Activated naive CD8-positive, alpha-beta T cell treated with anti-CD3 and anti-CD28 coated beads, Interleukin-2, amount 50 U/mL, for 16 hours (primary cell): ENCODE results near the gene NBDY.
"Not testable (repeated sequence)": the region's sequence is repeated elsewhere in the genome, so short reads cannot be mapped to it uniquely, and the experiment has no call there.

ENCODE experiments used
- DNase-seq: peaks from one replicate; pipeline ENCODE4 v3.0.0-alpha.2; 2020; ENCODE audit warnings: low read depth, low spot score

The NBDY gene, protein sequence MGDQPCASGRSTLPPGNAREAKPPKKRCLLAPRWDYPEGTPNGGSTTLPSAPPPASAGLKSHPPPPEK

GRCh38 chrX:56729152-56729850 is at the start of gene NBDY:
Gene NBDY (plus strand): TSS chrX:56729243. CDS start chrX:56729354, 111 bp downstream.
- no peak for DNase-seq

DNA sequence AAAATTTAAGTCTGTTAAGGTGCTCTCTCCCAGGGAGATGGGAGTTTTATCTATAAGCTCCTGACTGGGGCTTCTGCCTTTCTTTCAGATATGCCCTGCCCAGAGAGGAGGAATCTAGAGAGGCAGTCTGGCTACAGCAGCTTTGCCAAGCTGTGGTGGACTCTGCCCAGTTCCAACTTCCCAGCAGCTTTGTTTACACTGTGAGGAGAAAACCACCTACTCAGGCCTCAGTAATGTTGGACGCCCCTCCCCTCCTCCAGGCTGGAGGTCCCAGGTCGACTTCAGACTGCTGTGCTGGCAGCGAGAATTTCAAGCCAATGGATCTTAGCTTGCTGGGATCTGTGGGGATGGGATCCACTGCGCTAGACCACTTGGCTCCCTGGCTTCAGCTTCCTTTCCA is 24.5 kb upstream of the NBDY start:
- DNase-seq = not testable (repeated sequence)

- no peak for DNase-seq
Measured at GRCh38 chrX:56726605-56727004, 2.4 kb upstream of the NBDY start.

- no peak for DNase-seq
Measured at GRCh38 chrX:56727531-56727930, 1.5 kb upstream of the NBDY start.

DNA sequence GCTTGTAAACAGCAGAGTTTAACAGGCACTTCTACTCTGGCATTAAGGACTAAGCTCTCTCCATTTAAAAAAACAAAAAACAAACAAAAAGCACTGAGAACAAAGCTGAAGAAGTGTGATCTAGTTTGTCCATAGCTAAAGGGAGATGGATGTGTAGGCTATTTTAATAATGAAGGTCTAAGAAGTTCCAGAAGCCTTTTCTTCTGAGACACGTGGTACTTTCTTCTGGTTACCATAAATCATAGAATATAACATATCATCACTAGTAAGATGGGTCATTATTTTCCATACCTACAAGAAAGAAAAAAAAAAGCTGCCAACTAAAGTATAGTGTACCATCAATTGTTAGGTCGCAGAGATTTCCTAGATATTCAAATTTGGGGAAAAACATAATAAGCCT is 722 bp upstream of the NBDY start:
- DNase-seq = no peak

DNA sequence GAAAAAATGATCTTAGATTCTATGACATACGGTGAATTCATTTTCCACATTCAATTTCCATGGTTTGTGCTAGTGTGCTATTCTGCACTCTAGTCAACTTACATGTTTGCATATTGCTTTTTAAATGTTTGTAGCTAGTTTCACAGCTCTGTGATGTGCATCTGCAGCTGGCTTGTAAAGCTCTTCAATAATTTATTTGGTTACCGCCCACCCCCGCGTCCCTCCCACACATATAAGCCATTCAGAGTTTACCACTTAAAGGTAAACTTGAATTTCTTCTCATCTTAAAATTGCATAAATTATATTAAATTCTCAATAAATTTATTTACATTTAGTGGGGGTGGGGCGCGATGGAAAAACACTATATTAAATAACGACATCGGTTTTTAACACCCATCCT is 291 bp upstream of the NBDY start:
- DNase-seq = no peak

DNA sequence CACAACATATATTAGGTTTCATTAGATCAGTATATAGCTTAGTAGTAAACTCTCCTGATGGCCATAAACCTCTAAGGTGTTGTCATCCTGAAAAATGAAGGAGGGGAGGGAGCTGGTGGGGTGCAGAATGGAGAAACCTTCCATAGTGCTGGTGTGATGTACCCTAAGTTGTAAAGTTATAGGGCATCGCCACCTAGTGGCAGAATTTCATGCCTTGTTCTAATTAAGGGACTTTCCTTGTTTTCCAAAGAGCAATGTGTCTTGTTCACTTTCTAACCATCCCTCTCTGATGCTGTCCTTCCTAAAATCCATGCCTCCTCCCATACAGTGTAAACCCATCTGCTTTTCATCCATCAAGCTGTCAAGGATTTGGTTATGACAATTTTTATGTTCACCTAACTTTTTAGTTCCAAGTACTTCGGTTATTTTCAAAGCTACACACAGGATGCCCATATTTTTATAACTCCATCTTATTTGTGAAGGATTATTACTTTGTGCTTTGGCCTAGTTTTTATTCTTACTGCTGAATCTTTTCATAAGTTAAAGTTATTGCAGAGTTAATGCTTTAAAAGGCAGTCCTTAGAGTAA is 4.5 kb downstream of the NBDY start:
- DNase-seq = no peak

GRCh38 chrX:56736219-56736618 is 7.2 kb downstream of the NBDY start:
- DNase-seq = no peak

DNA sequence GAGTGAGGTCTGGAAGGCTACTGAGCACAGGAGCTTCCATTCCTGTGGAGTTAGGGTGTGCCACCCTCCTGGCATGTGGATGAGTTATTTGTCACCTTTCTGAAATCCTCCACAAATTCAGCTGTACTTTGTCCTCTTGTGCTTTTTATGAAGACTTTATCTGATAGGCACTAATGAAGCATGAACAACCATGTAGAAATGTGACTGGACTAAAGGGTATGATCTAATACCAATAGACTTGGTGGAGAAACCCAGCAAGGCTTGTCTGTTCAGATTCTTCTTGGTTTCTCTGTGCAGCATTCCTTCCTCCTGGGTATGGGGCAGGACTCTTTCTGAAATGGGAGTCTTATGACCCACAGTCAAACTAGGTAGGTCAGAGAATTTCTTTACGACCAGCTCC is 9.6 kb downstream of the NBDY start:
- no peak for DNase-seq

GRCh38 chrX:56744996-56745395 is 16.0 kb downstream of the NBDY start:
- DNase-seq = no peak

GRCh38 chrX:56746996-56747395 is 18.0 kb downstream of the NBDY start:
- DNase-seq = no peak

DNA sequence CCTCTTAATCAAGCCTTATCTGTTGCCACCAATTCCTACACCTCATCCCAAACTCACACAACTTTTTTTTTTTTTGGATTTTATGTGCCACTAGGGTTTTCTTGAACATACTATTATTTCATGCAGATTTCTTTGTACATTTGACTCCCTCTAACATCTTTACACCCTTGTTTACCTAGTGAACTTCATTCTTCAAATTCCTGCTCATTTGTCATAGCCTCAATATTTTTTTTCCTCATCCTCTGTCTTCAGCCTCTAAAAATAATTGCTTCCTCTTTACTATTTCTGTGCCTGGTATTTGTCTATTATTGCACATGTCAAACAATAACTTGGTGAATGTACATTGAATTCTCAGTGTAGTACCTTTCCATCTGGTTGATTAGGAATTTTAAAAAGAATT is 22.0 kb downstream of the NBDY start:
- no peak for DNase-seq

- no peak for DNase-seq
Measured at GRCh38 chrX:56757327-56757726, 28.3 kb downstream of the NBDY start.

GRCh38 chrX:56758456-56758855 is 29.4 kb downstream of the NBDY start:
- DNase-seq = no peak

DNA sequence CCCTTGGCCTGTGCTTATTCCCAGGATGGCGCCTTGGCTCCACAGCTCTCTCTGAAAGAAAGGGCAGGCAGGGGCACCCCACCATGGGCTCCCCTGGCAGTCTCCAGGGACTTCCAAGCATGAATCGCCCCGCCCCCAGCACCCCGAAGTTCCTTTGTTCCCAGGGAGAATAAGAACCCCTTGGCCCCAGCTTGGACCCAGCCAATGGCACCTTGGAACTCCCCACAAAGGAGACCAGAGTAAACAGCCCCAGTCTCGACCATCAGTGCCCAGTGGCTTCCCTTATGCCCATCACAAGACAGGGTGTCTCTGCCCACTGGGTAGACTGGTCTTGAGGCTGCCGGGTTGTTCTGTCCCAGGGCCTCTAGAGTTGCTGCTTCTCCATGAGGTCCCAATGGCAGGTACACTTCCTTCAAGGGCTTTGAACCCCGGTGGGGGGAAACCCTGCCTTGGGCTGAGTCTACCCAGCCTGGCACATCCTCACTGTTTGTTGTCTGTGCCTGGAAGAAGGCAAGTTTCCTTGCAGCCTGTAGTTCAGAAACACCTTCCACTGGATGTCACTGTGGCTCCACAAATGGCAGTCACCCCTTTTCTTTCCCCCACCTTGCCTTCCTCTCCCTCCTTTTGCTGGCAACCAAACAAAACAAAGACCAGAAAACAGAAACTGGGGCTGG is 30.8 kb downstream of the NBDY start:
- no peak for DNase-seq

- not testable (repeated sequence) for DNase-seq
Measured at GRCh38 chrX:56760410-56761124, 31.5 kb downstream of the NBDY start.

DNA sequence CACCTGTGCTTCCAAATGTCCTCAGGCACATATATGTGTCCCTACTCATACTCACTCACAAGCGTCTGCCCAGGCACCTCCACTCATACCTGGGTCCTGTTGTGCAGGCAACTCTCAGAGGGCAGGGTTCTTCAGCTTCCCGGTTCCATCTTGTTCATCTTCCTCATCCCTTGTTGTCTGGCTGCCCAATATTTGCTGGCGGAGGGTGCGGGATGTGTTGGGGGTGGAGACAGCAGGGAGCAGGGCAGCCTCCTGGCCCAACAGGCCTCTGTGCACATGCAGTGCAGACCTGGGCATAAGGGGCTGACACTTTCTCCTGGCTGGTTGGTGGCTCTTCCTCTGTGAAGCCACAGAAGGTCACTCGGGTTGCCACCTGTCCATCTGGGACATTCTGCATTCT is 32.1 kb downstream of the NBDY start:
- DNase-seq = no peak

GRCh38 chrX:56762220-56762619 is 33.2 kb downstream of the NBDY start:
- no peak for DNase-seq

DNA sequence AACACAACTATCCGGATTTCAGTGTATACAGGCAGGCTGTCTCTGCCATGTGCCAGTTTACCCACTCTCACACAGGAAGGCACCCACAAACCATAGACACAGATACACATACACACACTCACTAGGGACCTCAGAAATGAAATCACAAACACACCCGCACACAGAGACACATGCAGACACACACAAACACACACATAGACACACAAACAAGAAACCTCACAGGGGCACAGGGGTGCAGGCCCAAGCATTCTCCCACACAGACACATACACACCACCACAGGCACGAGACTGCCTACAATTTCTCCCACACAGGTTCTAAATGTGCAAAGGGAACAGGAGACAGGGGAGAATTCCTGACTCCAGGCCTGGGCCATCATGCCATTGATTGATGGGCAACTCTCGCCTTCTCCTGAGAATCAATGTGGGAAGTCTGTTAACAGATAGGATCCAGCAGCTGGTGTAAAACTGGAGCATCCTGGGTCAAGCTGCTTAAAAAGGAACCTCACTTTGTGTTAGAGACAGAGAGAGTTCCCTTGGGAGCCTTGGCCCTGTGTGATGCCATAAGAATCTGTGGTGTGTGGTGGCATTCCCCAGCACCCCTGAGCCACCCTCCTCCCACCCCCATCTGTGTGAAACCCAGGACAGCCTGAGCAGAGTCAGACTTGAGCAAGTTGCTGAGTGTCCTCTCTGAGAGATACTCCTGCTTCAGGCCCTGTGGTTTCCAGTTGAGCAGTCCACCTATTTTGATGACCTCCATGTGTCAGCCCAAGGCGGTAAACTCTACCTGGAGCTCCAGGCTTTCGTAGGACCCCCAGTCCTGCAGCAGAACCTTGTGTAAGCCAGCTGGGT is 33.9 kb downstream of the NBDY start:
- DNase-seq = no peak

DNA sequence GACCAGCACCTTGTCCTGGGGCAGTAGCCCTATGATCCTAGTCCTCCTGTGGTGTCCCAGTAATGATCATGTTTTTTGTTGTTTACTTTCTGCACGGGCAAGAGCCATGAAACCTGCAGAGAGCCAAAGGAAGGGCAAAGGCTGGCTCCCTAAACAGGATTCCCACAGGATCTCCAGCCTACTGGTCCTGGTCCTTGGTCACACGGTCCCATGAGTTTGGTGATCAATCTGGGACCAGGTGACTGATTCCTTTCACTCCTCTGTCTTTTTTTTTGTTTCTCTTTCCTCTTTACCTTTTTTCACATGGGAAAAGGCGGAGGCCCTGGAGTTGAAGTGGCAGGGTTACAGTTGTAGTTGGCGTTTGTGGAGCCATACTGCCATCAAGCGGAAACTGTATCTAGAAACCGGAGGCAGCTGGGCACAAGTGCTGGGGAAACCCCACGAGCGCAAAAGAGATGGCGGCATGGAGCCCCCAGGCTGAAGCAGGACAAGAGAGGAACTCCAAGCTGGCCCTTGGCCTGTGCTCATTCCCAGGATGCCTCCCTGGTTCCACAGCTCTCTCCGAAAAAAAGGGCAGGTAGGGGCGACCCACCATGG is 34.6 kb downstream of the NBDY start:
- no peak for DNase-seq
